ES-I3 (cell line): ENCODE data around the gene RNFT2.

Source experiments
- H3K36me3 ChIP-seq: 2 replicates; pipeline ENCODE4 v1.6.1; 2013; ENCODE audit warnings: mild to moderate bottlenecking, low read length, control low read depth, moderate library complexity; ENCODE audit not compliant: insufficient read depth
- H3K4me1 ChIP-seq: 2 replicates; pipeline ENCODE4 v1.6.1; 2013; ENCODE audit warnings: mild to moderate bottlenecking, control low read depth, low read length; ENCODE audit not compliant: insufficient read depth
- H3K9ac ChIP-seq: 2 replicates; pipeline ENCODE4 v1.6.1; 2013; ENCODE audit warnings: low read depth, mild to moderate bottlenecking, low read length, moderate library complexity
- H3K9me3 ChIP-seq: 2 replicates; pipeline ENCODE4 v1.6.1; 2013; ENCODE audit warnings: mild to moderate bottlenecking, low read length, moderate library complexity; ENCODE audit not compliant: control insufficient read depth, insufficient read depth

Gene RNFT2

GRCh38 chr12:116863275-116863767, 125.2 kb downstream of the RNFT2 start:
- no peak overlapping the region for H3K9ac ChIP-seq
- H3K4me1 ChIP-seq, result peaks cover 25% of the 10 kb centered on the region
- no peaks in the 10 kb centered on the region for H3K9me3 ChIP-seq
- no peaks in the 10 kb centered on the region for H3K36me3 ChIP-seq

- Histone ChIP-seq H3K9me3 (no peaks in the 10 kb centered on the region), H3K9ac (no peak overlapping the region), H3K4me1 (peaks cover 24% of the 10 kb centered on the region), H3K36me3 (no peaks in the 10 kb centered on the region)
These were observed 126.5 kb downstream of the RNFT2 start for GRCh38 chr12:116864371-116865160.

GRCh38 chr12:116867523-116867922, 129.4 kb downstream of the RNFT2 start:
- Histone ChIP-seq H3K36me3 (no peaks in the 10 kb centered on the region), H3K9me3 (no peaks in the 10 kb centered on the region), H3K9ac (no peak overlapping the region), H3K4me1 (0 out of 2 replicates have a peak, but pooled peaks cover 5% of the 10 kb centered on the region)

- Histone ChIP-seq H3K4me1 (no peaks in the 10 kb centered on the region), H3K36me3 (no peaks in the 10 kb centered on the region)
These were observed 132.2 kb downstream of the RNFT2 start for GRCh38 chr12:116870306-116870705.

GRCh38 chr12:116874324-116874995, 136.3 kb downstream of the RNFT2 start:
- peaks cover 4% of the 10 kb centered on the region; the same call in 1 of the 2 replicates for H3K4me1 ChIP-seq
- H3K9me3 ChIP-seq, result no peaks in the 10 kb centered on the region
- H3K36me3 ChIP-seq, result no peaks in the 10 kb centered on the region

More at GRCh38 chr12:116870306-116870705, 132.2 kb downstream of the RNFT2 start:
- no peaks in the 10 kb centered on the region for H3K9me3 ChIP-seq
- H3K9ac ChIP-seq, result no peak overlapping the region

GRCh38 chr12:116876151-116876869, 138.2 kb downstream of the RNFT2 start:
- no peaks in the 10 kb centered on the region for H3K36me3 ChIP-seq

More at GRCh38 chr12:116874324-116874995, 136.3 kb downstream of the RNFT2 start:
- H3K9ac ChIP-seq, result no peak overlapping the region

GRCh38 chr12:116878567-116879508, 140.7 kb downstream of the RNFT2 start:
- Histone ChIP-seq H3K9me3 (no peaks in the 10 kb centered on the region), H3K9ac (peak overlapping the region; percentile 89; the same call in 1 of the 2 replicates), H3K36me3 (no peaks in the 10 kb centered on the region), H3K4me1 (peaks cover 4% of the 10 kb centered on the region; the same call in 1 of the 2 replicates)

More at GRCh38 chr12:116876151-116876869, 138.2 kb downstream of the RNFT2 start:
- Histone ChIP-seq H3K9me3 (no peaks in the 10 kb centered on the region), H3K9ac (peak overlapping the region; percentile 45; the same call in 1 of the 2 replicates), H3K4me1 (peaks cover 4% of the 10 kb centered on the region; the same call in 1 of the 2 replicates)

- H3K9me3 ChIP-seq, result no peaks in the 10 kb centered on the region
- H3K36me3 ChIP-seq, result no peaks in the 10 kb centered on the region
- H3K4me1 ChIP-seq, result peaks cover 4% of the 10 kb centered on the region; the same call in 1 of the 2 replicates
- peak overlapping the region; percentile 89 for H3K9ac ChIP-seq
These were observed 141.5 kb downstream of the RNFT2 start for GRCh38 chr12:116879509-116880212.

GRCh38 chr12:116880213-116880816, 142.2 kb downstream of the RNFT2 start:
- Histone ChIP-seq H3K36me3 (no peaks in the 10 kb centered on the region), H3K9ac (peak overlapping the region; percentile 89), H3K4me1 (peaks cover 4% of the 10 kb centered on the region; the same call in 1 of the 2 replicates), H3K9me3 (no peaks in the 10 kb centered on the region)

GRCh38 chr12:116880817-116881324, 142.8 kb downstream of the RNFT2 start:
- H3K36me3 ChIP-seq, result no peaks in the 10 kb centered on the region
- no peaks in the 10 kb centered on the region for H3K9me3 ChIP-seq
- peak overlapping the region; percentile 89 for H3K9ac ChIP-seq
- peaks cover 4% of the 10 kb centered on the region; the same call in 1 of the 2 replicates for H3K4me1 ChIP-seq

GRCh38 chr12:116881325-116881876, 143.3 kb downstream of the RNFT2 start, which contains the start of gene HRK:
Gene HRK (minus strand): TSS chr12:116881441. CDS start chr12:116881307, 134 bp downstream.
- H3K4me1 ChIP-seq, result no peaks in the 10 kb centered on the region
- peak within 1 kb of the TSS; percentile 89 for H3K9ac ChIP-seq
- H3K36me3 ChIP-seq, result no peaks in the 10 kb centered on the region
- no peaks in the 10 kb centered on the region for H3K9me3 ChIP-seq

GRCh38 chr12:116881877-116882507, 143.9 kb downstream of the RNFT2 start:
- Histone ChIP-seq H3K36me3 (no peaks in the 10 kb centered on the region), H3K4me1 (no peaks in the 10 kb centered on the region), H3K9ac (peak overlapping the region; percentile 89), H3K9me3 (no peaks in the 10 kb centered on the region)
